Thymus (tissue), 14 donors: ENCODE results near the gene ALDH3A2. TPM values are rescaled to one million over a fixed set of nuclear protein-coding genes. Genes with fewer than 3 reads are reported as not detected.

Experiments
- DNase-seq, 9 donors: peaks; one replicate each; pipeline ENCODE4 v3.0.0-alpha.2; 2013; ENCODE audit warnings: low spot score in 9 of 9, low read depth in 6 of 9, missing footprints in 1 of 9
- H3K27ac ChIP-seq, 2 donors: one replicate each; pipeline ENCODE4 v1.5.1; 2013; ENCODE audit warnings: control low read depth in 1 of 2, low read depth in 1 of 2, low read length in 1 of 2, mild to moderate bottlenecking in 1 of 2, moderate library complexity in 1 of 2
- H3K27me3 ChIP-seq, 2 donors: one replicate each; pipeline ENCODE4 v1.5.1; 2013; ENCODE audit warnings: low read length in 1 of 2; ENCODE audit not compliant: control insufficient read depth in 2 of 2, insufficient read depth in 1 of 2
- H3K36me3 ChIP-seq, 2 donors: one replicate each; pipeline ENCODE4 v1.5.1; 2013; ENCODE audit warnings: low read length in 1 of 2, mild to moderate bottlenecking in 1 of 2, moderate library complexity in 1 of 2; ENCODE audit not compliant: control insufficient read depth in 2 of 2, insufficient read depth in 2 of 2
- H3K4me1 ChIP-seq, 2 donors: one replicate each; pipeline ENCODE4 v1.5.1; 2013; ENCODE audit warnings: low read length in 2 of 2; ENCODE audit not compliant: control insufficient read depth in 2 of 2, insufficient read depth in 2 of 2
- H3K4me3 ChIP-seq, 2 donors: one replicate each; pipeline ENCODE4 v1.5.1; 2013; ENCODE audit warnings: low read length in 2 of 2, control low read depth in 1 of 2, mild to moderate bottlenecking in 1 of 2
- H3K9me3 ChIP-seq, 2 donors: one replicate each; pipeline ENCODE4 v1.5.1; 2013; ENCODE audit warnings: low read length in 1 of 2, mild to moderate bottlenecking in 1 of 2; ENCODE audit not compliant: control insufficient read depth in 2 of 2, insufficient read depth in 1 of 2
- WGBS: extraction: QIAGEN DNeasy Blood & Tissue Kit; methylation state at CpG from one replicate; pipeline ENCODE4 v1.1.7; 2013; 5-methylcytosine and 5-hydroxymethylcytosine counted together
- long read RNA-seq, 10 donors: transcript quantifications; one replicate each; lab custom pipeline, GENCODE V29; 2026
- polyA plus RNA-seq: library from polyadenylated mRNA; stranded (reverse); fragments of 200-250 nt; gene quantifications from one replicate; pipeline ENCODE4 v1.2.3, GENCODE V29; 2013
- total RNA-seq: library from RNA; stranded (reverse); fragments of 120-200 nt; gene quantifications from one replicate; pipeline ENCODE4 v1.2.4, GENCODE V29; 2013
- donor health status: healthy.

The ALDH3A2 gene
- total RNA-seq: 19.9 TPM
- 50.9 TPM for polyA plus RNA-seq
- long read RNA-seq, donor 1, partial matches to known transcripts: 0 of 1 reads
- long read RNA-seq, donor 1, other reads (novel, unspliced or antisense): 0 of 1 reads
- long read RNA-seq, donor 2: 0 reads
- long read RNA-seq, donor 3, partial matches to known transcripts: 6 of 14 reads
- long read RNA-seq, donor 3, other reads (novel, unspliced or antisense): 0 of 14 reads
- long read RNA-seq, donor 4, transcript ALDH3A2-210 (1 exons, 3,512 nt): major isoform, 6 of 14 reads
- long read RNA-seq, donor 4, partial matches to known transcripts: 6 of 14 reads
- long read RNA-seq, donor 4, other reads (novel, unspliced or antisense): 0 of 14 reads
- long read RNA-seq, donor 5, transcript ALDH3A2-201 (10 exons, 3,928 nt): minor isoform, 9 of 52 reads
- long read RNA-seq, donor 5, transcript ALDH3A2-210 (1 exons, 3,512 nt): major isoform, 25 of 52 reads
- long read RNA-seq, donor 5, partial matches to known transcripts: 14 of 52 reads
- long read RNA-seq, donor 5, other reads (novel, unspliced or antisense): 0 of 52 reads
- long read RNA-seq, donor 6, partial matches to known transcripts: 0 of 4 reads
- long read RNA-seq, donor 6, other reads (novel, unspliced or antisense): 0 of 4 reads
- long read RNA-seq, donor 7, transcript ALDH3A2-210 (1 exons, 3,512 nt): major isoform, 9 of 22 reads
- long read RNA-seq, donor 7, partial matches to known transcripts: 9 of 22 reads
- long read RNA-seq, donor 7, other reads (novel, unspliced or antisense): 0 of 22 reads
- long read RNA-seq, donor 8, partial matches to known transcripts: 0 of 4 reads
- long read RNA-seq, donor 8, other reads (novel, unspliced or antisense): 0 of 4 reads
- long read RNA-seq, donor 9, partial matches to known transcripts: 0 of 6 reads
- long read RNA-seq, donor 9, other reads (novel, unspliced or antisense): 0 of 6 reads
- long read RNA-seq, donor 10, transcript ALDH3A2-210 (1 exons, 3,512 nt): major isoform, 9 of 13 reads
- long read RNA-seq, donor 10, partial matches to known transcripts: 0 of 13 reads
- long read RNA-seq, donor 10, other reads (novel, unspliced or antisense): 0 of 13 reads

DNA sequence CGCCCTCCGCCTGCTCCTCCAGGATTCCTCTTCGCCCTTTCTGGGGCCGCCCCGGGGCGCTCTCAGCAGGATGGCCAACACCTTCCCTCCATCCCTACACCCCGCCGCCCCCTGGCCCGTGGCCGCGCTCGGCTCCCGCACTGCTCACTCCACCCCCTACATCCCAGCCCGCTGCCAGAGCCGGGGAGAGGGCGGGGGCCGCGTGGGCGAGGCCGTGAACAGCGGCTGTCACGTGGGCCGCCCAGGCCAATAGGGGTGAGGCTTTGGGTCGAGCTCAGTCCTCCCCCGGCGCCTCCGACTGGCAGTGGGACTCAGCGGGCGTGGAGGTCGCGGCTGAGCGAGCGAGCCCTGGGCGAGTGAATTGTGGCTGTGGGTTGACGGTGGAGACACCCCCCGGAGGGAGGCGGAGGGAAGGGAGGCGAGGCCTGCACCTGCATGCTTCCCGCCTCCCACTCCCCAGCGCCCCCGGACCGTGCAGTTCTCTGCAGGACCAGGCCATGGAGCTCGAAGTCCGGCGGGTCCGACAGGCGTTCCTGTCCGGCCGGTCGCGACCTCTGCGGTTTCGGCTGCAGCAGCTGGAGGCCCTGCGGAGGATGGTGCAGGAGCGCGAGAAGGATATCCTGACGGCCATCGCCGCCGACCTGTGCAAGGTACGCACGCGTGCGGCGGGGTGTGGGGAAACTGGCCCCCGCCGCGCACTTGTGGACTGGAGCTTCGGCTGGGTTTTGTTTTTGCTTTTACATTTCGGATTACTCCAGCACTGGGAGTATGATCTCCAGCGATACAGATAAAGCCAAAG, at the start of gene ALDH3A2:
TSS of gene ALDH3A2 (plus strand) at position 277 of the 799 bp plus-strand sequence. CDS start at position 498, 221 bp downstream.
- peak; percentile 64 to 94 (median 86) for DNase-seq
- Histone ChIP-seq H3K36me3 (no peaks in the 10 kb centered on the region), H3K4me3 (peak within 1 kb of the TSS; percentile 58 to 67), H3K27me3 (peaks cover 2 to 46% of the 10 kb centered on the region in 2 donors), H3K9me3 (no peaks in the 10 kb centered on the region), H3K27ac (peak within 1 kb of the TSS; percentile 49 to 90), H3K4me1 (peaks cover 0 to 16% of the 10 kb centered on the region in 2 donors)
- WGBS: under 1% methylated on average over 71 of the region's 71 CpGs

DNA sequence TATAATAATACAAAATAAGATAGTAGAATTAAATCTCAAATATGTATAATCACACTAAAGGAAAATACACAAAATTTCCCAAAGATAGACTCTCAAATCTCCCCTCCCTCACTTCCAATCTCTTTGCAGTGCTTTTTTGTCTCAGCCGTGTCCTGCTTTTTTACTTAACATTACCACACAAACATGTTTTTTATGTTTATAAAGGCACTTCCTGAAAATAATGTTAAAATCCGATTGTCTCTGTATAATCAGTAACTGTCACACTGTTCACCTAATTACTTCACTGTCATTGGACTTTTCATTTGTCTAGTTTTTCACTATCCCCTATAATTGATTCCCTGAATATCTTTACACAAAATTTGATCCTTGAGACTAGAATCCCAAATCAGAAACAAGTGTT, 38.2 kb upstream of the ALDH3A2 start:
- Histone ChIP-seq H3K4me1 (no peaks in the 10 kb centered on the region), H3K27ac (no peak overlapping the region), H3K27me3 (no peaks in the 10 kb centered on the region), H3K4me3 (no peak overlapping the region), H3K36me3 (no peaks in the 10 kb centered on the region), H3K9me3 (no peaks in the 10 kb centered on the region)
- WGBS: 70% methylated on average over 2 of the region's 2 CpGs
- no peak for DNase-seq

DNA sequence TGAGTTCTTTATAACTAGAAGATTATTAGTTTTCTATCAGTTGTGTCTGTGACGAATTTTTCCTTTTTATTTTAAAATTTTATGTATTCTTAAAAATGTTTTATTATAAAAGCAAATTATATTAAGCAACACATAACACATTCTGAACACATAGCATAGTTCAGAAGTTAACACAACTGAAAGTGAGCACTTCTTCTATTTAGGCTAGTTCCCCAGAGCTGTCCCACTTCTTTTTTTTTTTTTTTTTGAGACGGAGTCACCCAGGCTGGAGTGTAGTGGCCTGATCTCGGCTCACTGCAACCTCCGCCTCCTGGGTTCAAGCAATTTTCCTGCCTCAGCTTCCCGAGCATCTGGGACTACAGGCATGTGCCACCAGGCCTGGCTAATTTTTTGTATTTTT, 37.7 kb upstream of the ALDH3A2 start:
- 93% methylated on average over 5 of the region's 5 CpGs for WGBS
- no peak for DNase-seq
- Histone ChIP-seq H3K4me1 (no peaks in the 10 kb centered on the region), H3K4me3 (no peak overlapping the region), H3K9me3 (no peaks in the 10 kb centered on the region), H3K27ac (no peak overlapping the region), H3K27me3 (no peaks in the 10 kb centered on the region), H3K36me3 (no peaks in the 10 kb centered on the region)

DNA sequence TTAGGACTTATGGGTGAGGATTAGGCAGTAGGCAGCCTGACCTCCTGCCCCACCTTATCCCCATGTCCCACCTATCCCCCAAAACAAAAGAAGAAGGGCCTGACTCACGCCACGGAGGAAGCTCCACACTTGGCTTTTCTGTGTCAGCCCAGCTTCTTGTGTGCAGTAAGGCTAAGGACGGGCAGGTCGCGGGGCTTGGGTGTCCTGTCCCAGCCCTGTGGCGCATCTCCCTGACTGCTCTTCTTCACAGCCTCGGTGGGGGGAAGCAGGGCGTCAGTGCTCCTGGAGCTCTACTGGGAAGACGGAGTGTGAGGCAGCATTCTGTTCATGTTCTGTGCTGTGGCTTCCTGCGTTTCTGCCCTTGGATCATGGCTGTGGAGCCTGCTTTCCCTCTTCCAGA, 34.6 kb upstream of the ALDH3A2 start:
- no peak for DNase-seq
- H3K4me3 ChIP-seq: no peak overlapping the region
- no peaks in the 10 kb centered on the region for H3K9me3 ChIP-seq
- H3K4me1 ChIP-seq: no peaks in the 10 kb centered on the region
- WGBS: 94% methylated on average over 10 of the region's 10 CpGs
- H3K27me3 ChIP-seq: no peaks in the 10 kb centered on the region
- H3K27ac ChIP-seq: no peak overlapping the region
- H3K36me3 ChIP-seq: no peaks in the 10 kb centered on the region

DNA sequence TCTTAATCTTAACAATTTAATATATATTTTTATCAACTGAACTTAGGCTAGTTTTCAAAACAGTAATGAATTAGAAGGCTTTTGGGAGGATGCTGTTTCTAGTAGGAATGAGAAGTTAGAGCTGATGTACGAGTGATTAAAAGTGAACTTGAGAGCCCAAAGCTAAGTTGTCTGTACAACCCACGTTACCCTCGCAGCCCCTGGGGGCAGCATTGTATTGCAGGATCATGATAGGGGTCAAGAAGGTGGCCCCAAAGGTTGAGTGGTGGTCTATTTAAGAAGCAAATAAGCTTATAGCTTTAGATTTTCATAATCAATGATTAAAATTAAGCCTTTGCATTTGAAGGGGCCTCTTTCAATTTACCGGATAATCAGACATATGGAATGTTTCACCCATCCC, 33.7 kb upstream of the ALDH3A2 start:
- Histone ChIP-seq H3K27ac (no peak overlapping the region), H3K36me3 (no peaks in the 10 kb centered on the region), H3K4me1 (no peaks in the 10 kb centered on the region), H3K4me3 (no peak overlapping the region), H3K9me3 (no peaks in the 10 kb centered on the region), H3K27me3 (no peaks in the 10 kb centered on the region)
- DNase-seq: no peak
- 96% methylated on average over 4 of the region's 4 CpGs for WGBS

DNA sequence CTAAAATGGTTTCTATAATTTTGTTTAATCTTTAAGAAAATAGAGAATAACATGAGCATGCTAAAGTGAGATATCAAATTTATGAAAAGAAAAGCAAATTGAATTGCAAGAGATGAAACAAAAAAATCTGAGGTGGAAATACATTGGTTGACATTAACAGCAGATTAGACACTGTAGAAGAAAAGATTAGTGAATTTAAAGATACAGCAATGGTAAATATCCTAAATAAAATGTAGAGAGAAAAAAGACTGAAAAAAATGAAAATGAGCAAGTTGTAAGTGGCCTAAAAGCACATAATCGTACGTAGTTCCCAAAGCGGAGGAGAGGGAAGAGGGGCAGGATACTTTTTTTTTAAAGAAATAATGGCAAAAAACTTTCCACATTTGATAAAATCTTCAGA, 30.5 kb upstream of the ALDH3A2 start:
- no peak overlapping the region for H3K4me3 ChIP-seq
- no peak overlapping the region for H3K27ac ChIP-seq
- WGBS: 99% methylated on average over 3 of the region's 3 CpGs
- H3K27me3 ChIP-seq: no peaks in the 10 kb centered on the region
- no peaks in the 10 kb centered on the region for H3K4me1 ChIP-seq
- H3K36me3 ChIP-seq: no peaks in the 10 kb centered on the region
- no peak for DNase-seq
- no peaks in the 10 kb centered on the region for H3K9me3 ChIP-seq

DNA sequence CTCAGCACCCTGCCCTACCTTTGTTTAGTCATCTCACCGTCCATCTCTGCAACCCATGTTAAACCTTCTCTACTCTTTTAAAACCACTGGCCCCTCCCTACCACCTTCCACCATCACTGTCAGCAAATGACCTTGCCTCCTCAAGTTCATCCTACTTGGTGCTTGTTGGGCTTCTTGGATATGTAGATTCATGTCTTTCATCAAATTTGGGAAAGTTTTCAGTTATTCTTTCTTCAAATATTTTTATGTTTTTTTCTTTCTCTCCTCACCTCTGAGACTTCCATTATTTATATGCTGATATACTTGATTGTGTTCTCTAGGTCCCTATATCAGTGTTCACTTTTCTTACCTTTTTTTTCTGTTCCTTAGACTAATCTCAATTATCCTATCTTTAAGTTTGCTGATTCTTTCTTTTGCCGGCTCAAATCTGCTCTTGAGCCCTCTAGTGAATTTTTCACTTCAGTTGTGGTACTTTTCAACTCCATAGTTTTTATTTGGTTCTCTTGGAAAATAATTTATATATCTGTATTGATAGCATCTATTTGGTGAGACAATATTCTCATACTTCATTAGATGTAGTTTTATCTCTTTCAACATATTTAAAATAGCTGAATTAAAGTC, 28.7 kb upstream of the ALDH3A2 start:
- H3K4me3 ChIP-seq: no peak overlapping the region
- H3K9me3 ChIP-seq: no peaks in the 10 kb centered on the region
- no peak for DNase-seq
- no peaks in the 10 kb centered on the region for H3K36me3 ChIP-seq
- no peak overlapping the region for H3K27ac ChIP-seq
- 49% methylated on average over 2 of the region's 2 CpGs for WGBS
- H3K27me3 ChIP-seq: no peaks in the 10 kb centered on the region
- H3K4me1 ChIP-seq: no peaks in the 10 kb centered on the region

DNA sequence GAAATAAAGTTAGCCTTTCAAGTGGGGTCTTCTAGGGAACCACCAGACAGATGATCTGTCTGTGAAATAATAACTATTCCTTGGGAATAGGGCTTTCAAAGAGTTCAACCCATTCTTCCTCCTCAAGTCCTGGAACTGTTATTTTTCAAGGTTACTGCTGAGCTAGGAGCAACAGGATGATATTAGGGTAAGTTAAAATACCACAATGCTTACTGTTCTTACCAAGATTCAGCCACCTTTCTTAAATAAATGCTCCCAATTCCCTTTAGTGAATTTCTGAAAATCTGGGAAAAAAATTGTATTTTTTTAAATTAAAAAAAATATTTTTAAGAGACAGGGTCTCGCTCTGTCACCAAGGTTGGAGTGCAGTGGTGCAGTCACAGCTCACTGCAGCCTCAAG, 26.9 kb upstream of the ALDH3A2 start:
- WGBS: 98% methylated on average over 1 of the region's 1 CpG
- no peaks in the 10 kb centered on the region for H3K27me3 ChIP-seq
- DNase-seq: no peak
- no peaks in the 10 kb centered on the region for H3K36me3 ChIP-seq
- no peaks in the 10 kb centered on the region for H3K9me3 ChIP-seq
- H3K4me1 ChIP-seq: no peaks in the 10 kb centered on the region
- H3K4me3 ChIP-seq: no peak overlapping the region
- H3K27ac ChIP-seq: no peak overlapping the region
